ENCODE results near the gene MINDY4.

DNA sequence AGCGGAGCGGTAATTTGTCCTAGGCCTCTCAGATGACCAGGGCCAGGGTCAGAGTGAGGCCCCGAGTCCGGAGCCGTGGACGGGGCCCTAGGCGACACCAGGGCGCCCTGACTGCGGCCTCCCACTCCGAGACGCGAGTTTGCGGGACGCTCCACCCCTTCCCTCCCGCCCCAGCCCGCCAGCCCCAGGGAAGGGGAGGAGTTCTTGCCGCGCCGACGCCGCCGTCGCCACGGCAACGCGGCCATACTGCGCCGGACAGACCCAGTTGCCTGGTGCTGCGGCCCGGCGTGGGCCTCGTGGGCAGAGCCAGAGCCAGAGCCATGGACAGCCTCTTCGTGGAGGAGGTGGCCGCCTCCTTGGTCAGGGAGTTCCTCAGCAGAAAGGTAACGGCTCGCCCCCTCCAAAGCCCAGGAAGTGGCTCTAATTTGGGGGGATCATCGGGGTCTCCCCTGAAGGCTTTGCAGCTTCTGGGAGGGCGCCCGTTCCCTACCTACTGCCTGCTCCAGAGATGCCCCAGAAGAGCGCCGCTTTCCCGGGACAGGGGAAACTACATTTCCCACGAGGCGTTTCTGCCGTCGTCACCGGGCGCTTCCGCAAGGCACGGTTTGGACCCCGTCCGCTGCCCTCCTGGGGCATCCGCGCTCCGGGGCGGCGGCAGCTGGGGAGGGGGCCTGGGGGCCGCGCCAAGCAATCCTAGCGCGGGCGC is at the start of gene MINDY4:
- TF ChIP-seq, protein P1, sequence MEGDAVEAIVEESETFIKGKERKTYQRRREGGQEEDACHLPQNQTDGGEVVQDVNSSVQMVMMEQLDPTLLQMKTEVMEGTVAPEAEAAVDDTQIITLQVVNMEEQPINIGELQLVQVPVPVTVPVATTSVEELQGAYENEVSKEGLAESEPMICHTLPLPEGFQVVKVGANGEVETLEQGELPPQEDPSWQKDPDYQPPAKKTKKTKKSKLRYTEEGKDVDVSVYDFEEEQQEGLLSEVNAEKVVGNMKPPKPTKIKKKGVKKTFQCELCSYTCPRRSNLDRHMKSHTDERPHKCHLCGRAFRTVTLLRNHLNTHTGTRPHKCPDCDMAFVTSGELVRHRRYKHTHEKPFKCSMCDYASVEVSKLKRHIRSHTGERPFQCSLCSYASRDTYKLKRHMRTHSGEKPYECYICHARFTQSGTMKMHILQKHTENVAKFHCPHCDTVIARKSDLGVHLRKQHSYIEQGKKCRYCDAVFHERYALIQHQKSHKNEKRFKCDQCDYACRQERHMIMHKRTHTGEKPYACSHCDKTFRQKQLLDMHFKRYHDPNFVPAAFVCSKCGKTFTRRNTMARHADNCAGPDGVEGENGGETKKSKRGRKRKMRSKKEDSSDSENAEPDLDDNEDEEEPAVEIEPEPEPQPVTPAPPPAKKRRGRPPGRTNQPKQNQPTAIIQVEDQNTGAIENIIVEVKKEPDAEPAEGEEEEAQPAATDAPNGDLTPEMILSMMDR (CRISPR knock-in tag; IDR thresholded peaks at IDR 0.05), result no peak
- TF ChIP-seq SKIL (CRISPR knock-in tag; IDR thresholded peaks at IDR 0.05; ENCODE audit: borderline replicate concordance) (no peak), NFIB (CRISPR knock-in tag; IDR thresholded peaks at IDR 0.05; ENCODE audit: borderline replicate concordance) (no peak)

All from HepG2 (cell line).